HepG2 (cell line): ENCODE measurements around the gene OSBPL8.

ENCODE experiments used
- CBFB ChIP-seq: sonication (generic); formaldehyde crosslinking; IDR thresholded peaks from 2 replicates; pipeline ENCODE4 v1.4.0; 2020; ENCODE audit warnings: missing genetic modification reagents
- KDM1A ChIP-seq: IDR thresholded peaks from 2 replicates; pipeline ENCODE4 v1.6.1; 2016; ENCODE audit warnings: missing compliant biosample characterization
- MAZ ChIP-seq, 2 experiments: sonication (generic) in 1 of 2; formaldehyde crosslinking in 1 of 2; IDR thresholded peaks; 2 replicates each; pipeline versions ENCODE4 v1.5.0 to v1.6.1; 2012 to 2020; ENCODE audit warnings: low read depth in 2 of 2, mild to moderate bottlenecking in 2 of 2, borderline replicate concordance in 1 of 2, improper control_type of control experiment in 1 of 2, low read length in 1 of 2, missing genetic modification reagents in 1 of 2, moderate library complexity in 1 of 2
- RFX1 ChIP-seq: fragments of 450-650 bp; IDR thresholded peaks from 2 replicates; pipeline ENCODE4 v1.6.1; 2017

GRCh38 chr12:76495556-76495955 lies 64.0 kb downstream of the OSBPL8 start:
- TF ChIP-seq KDM1A (CRISPR knock-in tag): no peak
- no peak for TF ChIP-seq MAZ (IDR thresholded peaks at IDR 0.05; ENCODE audit: borderline replicate concordance, low read depth, low read length)
- TF ChIP-seq MAZ (CRISPR knock-in tag; IDR thresholded peaks at IDR 0.05; ENCODE audit: low read depth): no peak
- no peak for TF ChIP-seq RFX1
- no peak for TF ChIP-seq CBFB (CRISPR knock-in tag)
